A549 (cell line): ENCODE results near the gene FKBP11. TPM values are rescaled to one million over a fixed set of nuclear protein-coding genes. Genes with fewer than 3 reads are reported as not detected.

Experiments
- ATAC-seq, 2 experiments: fragments of 200-7000 bp in 1 of 2; fragments of >200 bp in 1 of 2; cut with Nextera tagmentation in 1 of 2; cut with Tn5 transposase in 1 of 2; 3 replicates each; pipeline versions ENCODE4 v1.8.0 to v1.9.1; 2018 to 2020; ENCODE audit warnings: mild to moderate bottlenecking in 1 of 2, moderate library complexity in 1 of 2
- CTCF ChIA-PET: fragments of 300-600 bp; sonication (Branson Sonifier 250); formaldehyde crosslinking; extraction: SDS; loops from one replicate; lab custom pipeline; 2021; ENCODE audit warnings: antibody characterized with exemption, inconsistent platforms; lab: Yijun Ruan, JAX
- POLR2A ChIA-PET: fragments of 350-600 bp; formaldehyde crosslinking; extraction: SDS; loops from one replicate; lab custom pipeline; 2021; ENCODE audit warnings: antibody characterized with exemption, inconsistent platforms; lab: Yijun Ruan, JAX
- DNase-seq, 2 experiments: peaks; one replicate each; pipeline versions ENCODE4 v3.0.0 to v3.0.0-alpha.2; 2011 to 2016; ENCODE audit warnings: low read depth in 1 of 2, low spot score in 1 of 2
- FAIRE-seq: peaks from 2 replicates; lab custom pipeline; 2011; peaks lifted over from hg19 to GRCh38; lab: Jason Lieb, UNC
- H3K27ac ChIP-seq, 2 experiments: fragments of >200 bp; sonication (Bioruptor Twin); formaldehyde crosslinking; 3 replicates each; pipeline ENCODE4 v1.5.1; 2016 to 2017
- H3K4me1 ChIP-seq: fragments of >200 bp; sonication (Bioruptor Twin); formaldehyde crosslinking; 3 replicates; pipeline ENCODE4 v1.6.1; 2016
- H3K4me2 ChIP-seq: fragments of >200 bp; sonication (Bioruptor Twin); formaldehyde crosslinking; 3 replicates; pipeline ENCODE4 v1.6.1; 2016
- H3K4me3 ChIP-seq: fragments of >200 bp; sonication (Bioruptor Twin); formaldehyde crosslinking; 3 replicates; pipeline ENCODE4 v1.5.1; 2016
- H3K9me3 ChIP-seq: fragments of >200 bp; sonication (Bioruptor Twin); formaldehyde crosslinking; 3 replicates; pipeline ENCODE4 v1.6.1; 2016
- CHD2 ChIP-seq: fragments of 150-350 bp; IDR thresholded peaks from 2 replicates; pipeline ENCODE4 v1.6.1; 2014; ENCODE audit warnings: low read length; ENCODE audit not compliant: partially characterized antibody
- EHMT2 ChIP-seq: fragments of 200-600 bp; sonication (generic); IDR thresholded peaks from 2 replicates; pipeline ENCODE4 v1.6.1; 2016; ENCODE audit warnings: antibody characterized with exemption, low read depth, mild to moderate bottlenecking, moderate library complexity
- EP300 ChIP-seq, 2 experiments: fragments of >200 bp; sonication (Bioruptor Twin); formaldehyde crosslinking; IDR thresholded peaks; 2 replicates in 1 of 2; 3 replicates in 1 of 2; pipeline ENCODE4 v1.6.1; 2016 to 2017
- FOSB ChIP-seq: fragments of 250-450 bp; sonication (Bioruptor Pico); IDR thresholded peaks from 2 replicates; pipeline ENCODE4 v1.5.0; 2020; ENCODE audit warnings: mild to moderate bottlenecking, moderate library complexity
- FOSL2 ChIP-seq, 2 experiments: fragments of 450-650 bp in 1 of 2; fragments of >200 bp in 1 of 2; sonication (Bioruptor Twin) in 1 of 2; formaldehyde crosslinking; IDR thresholded peaks; 2 replicates each; pipeline versions ENCODE4 v1.5.0 to v1.6.1; 2016 to 2020; ENCODE audit warnings: mild to moderate bottlenecking in 1 of 2, moderate library complexity in 1 of 2
- GATA3 ChIP-seq: IDR thresholded peaks from 2 replicates; pipeline ENCODE4 v1.6.1; 2012; ENCODE audit warnings: borderline replicate concordance
- HDAC2 ChIP-seq: fragments of 200-600 bp; sonication (generic); IDR thresholded peaks from 2 replicates; pipeline ENCODE4 v1.6.1; 2016
- HEYL ChIP-seq: fragments of 250-450 bp; sonication (Bioruptor Pico); IDR thresholded peaks from 2 replicates; pipeline ENCODE4 v1.8.0; 2021; ENCODE audit warnings: mild to moderate bottlenecking, moderate library complexity
- HOXA7 ChIP-seq: fragments of 250-450 bp; sonication (Bioruptor Pico); IDR thresholded peaks from 2 replicates; pipeline ENCODE4 v1.5.0; 2020; ENCODE audit warnings: mild to moderate bottlenecking, moderate library complexity
- HOXB5 ChIP-seq: fragments of 250-450 bp; sonication (Bioruptor Pico); IDR thresholded peaks from 2 replicates; pipeline ENCODE4 v1.5.0; 2020; ENCODE audit warnings: mild to moderate bottlenecking, moderate library complexity
- MAZ ChIP-seq: fragments of 150-350 bp; IDR thresholded peaks from 2 replicates; pipeline ENCODE4 v1.6.1; 2014; ENCODE audit warnings: antibody characterized with exemption, low read depth, low read length, borderline replicate concordance
- MYC ChIP-seq: IDR thresholded peaks from 2 replicates; pipeline ENCODE4 v1.6.1; 2012; ENCODE audit warnings: mild to moderate bottlenecking, inconsistent platforms, low read length, improper control_type of control experiment, borderline replicate concordance
- NPAS2 ChIP-seq: fragments of 250-450 bp; sonication (Bioruptor Pico); IDR thresholded peaks from 2 replicates; pipeline ENCODE4 v1.8.0; 2022; ENCODE audit warnings: mild to moderate bottlenecking, moderate library complexity, borderline replicate concordance
- POLR2A ChIP-seq: IDR thresholded peaks from 2 replicates; pipeline ENCODE4 v1.6.1; 2012; ENCODE audit warnings: mild to moderate bottlenecking, low read length
- RAD21 ChIP-seq, 2 experiments: fragments of >200 bp in 1 of 2; sonication (Bioruptor Twin) in 1 of 2; formaldehyde crosslinking in 1 of 2; IDR thresholded peaks in 1 of 2; conservative IDR thresholded peaks in 1 of 2; 2 replicates in 1 of 2; 3 replicates in 1 of 2; pipeline ENCODE4 v1.6.1; 2012 to 2018; ENCODE audit warnings: inconsistent platforms in 1 of 2
- RARB ChIP-seq: fragments of 250-450 bp; sonication (Bioruptor Pico); IDR thresholded peaks from 2 replicates; pipeline ENCODE4 v1.8.0; 2021; ENCODE audit warnings: mild to moderate bottlenecking, moderate library complexity
- RNF2 ChIP-seq: fragments of 200-600 bp; sonication (generic); IDR thresholded peaks from 2 replicates; pipeline ENCODE4 v1.6.1; 2016; ENCODE audit warnings: low read depth, mild to moderate bottlenecking, antibody characterized with exemption, moderate library complexity, borderline replicate concordance
- SMC3 ChIP-seq: fragments of >200 bp; sonication (Bioruptor Twin); formaldehyde crosslinking; IDR thresholded peaks from 3 replicates; pipeline ENCODE4 v1.6.1; 2018; ENCODE audit warnings: inconsistent platforms
- SREBF2 ChIP-seq: fragments of 450-650 bp; IDR thresholded peaks from 2 replicates; pipeline ENCODE4 v1.6.1; 2014; ENCODE audit warnings: mild to moderate bottlenecking, moderate library complexity
- TFCP2L1 ChIP-seq: fragments of 250-450 bp; sonication (Bioruptor Pico); IDR thresholded peaks from 2 replicates; pipeline ENCODE4 v1.5.0; 2021; ENCODE audit warnings: mild to moderate bottlenecking
- ZFP36 ChIP-seq: fragments of 450-650 bp; IDR thresholded peaks from 2 replicates; pipeline ENCODE4 v1.6.1; 2014; ENCODE audit warnings: borderline replicate concordance; ENCODE audit not compliant: partially characterized antibody
- ZSCAN20 ChIP-seq: fragments of 250-450 bp; sonication (Bioruptor Pico); IDR thresholded peaks from 2 replicates; pipeline ENCODE4 v1.8.0; 2022; ENCODE audit warnings: mild to moderate bottlenecking, moderate library complexity
- WGBS: methylation state at CpG from one replicate; pipeline ENCODE4 v1.1.6; 2017; ENCODE audit errors: missing lambda C conversion rate; 5-methylcytosine and 5-hydroxymethylcytosine counted together
- polyA plus RNA-seq, 4 experiments: library from polyadenylated mRNA; depleted of rRNA in 3 of 4; stranded (reverse); fragments of >200 nt; fragmentation: RNase III in 1 of 4; extraction: RNeasy Plus Mini Kit Qiagen cat#74134 plus additional on column Dnase treatment in 1 of 4; gene quantifications; 2 replicates in 3 of 4; 3 replicates in 1 of 4; pipeline ENCODE4 v1.2.3, GENCODE V29; 2011 to 2017
- TF ChIP-seq, protein P1 (sequence below): fragments of 250-450 bp; sonication (Bioruptor Pico); IDR thresholded peaks from 2 replicates; pipeline ENCODE4 v1.5.0; 2020; ENCODE audit warnings: low read depth, mild to moderate bottlenecking, moderate library complexity
- TF ChIP-seq, protein P2 (sequence below): fragments of 450-650 bp; IDR thresholded peaks from 2 replicates; pipeline ENCODE4 v1.6.1; 2014; ENCODE audit warnings: antibody characterized with exemption
- TF ChIP-seq, protein P3 (sequence below): fragments of 150-350 bp; IDR thresholded peaks from 2 replicates; pipeline ENCODE4 v1.6.1; 2014; ENCODE audit warnings: low read depth, mild to moderate bottlenecking, low read length
- TF ChIP-seq, protein P4 (sequence below): fragments of >200 bp; sonication (Bioruptor Twin); formaldehyde crosslinking; IDR thresholded peaks from 3 replicates; pipeline ENCODE4 v1.5.1; 2016

Gene FKBP11
- polyA plus RNA-seq, 2 of the 4 experiments (the other 2 are of a cell fraction) = 41.2 to 50.9 TPM

DNA sequence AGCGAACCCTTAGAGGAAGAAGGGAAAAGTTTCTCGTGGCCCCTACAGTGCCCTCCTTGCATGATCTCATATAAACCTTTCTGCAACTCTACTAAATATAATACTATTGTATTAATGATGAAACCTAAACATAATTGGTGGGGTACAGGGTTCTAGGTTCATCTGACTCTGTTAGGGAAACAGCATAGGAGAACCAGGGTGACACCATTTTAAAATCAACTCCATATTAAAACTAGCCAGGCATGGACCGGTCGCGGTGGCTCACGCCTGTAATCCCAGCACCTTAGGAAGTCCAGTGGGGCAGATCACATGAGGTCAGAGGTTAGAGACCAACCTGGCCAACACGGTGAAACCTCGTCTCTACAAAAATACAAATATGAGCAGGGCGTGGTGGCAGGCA lies 44.6 kb downstream of the FKBP11 start:
- ChIA-PET CTCF (interaction anchor here (1.2 to 33.1 kb wide), 5 partner anchors 10 to 53 kb away, joined by 3 to 1365 read pairs (median 5); partner anchors contain the start of genes DDX23 and RND1), POLR2A (interaction anchor here (6.4 kb wide), 1 partner anchor 15 kb away, joined by 157 read pairs; the partner anchor contains the start of gene RND1)
- Histone ChIP-seq H3K27ac (peak overlapping the region; percentile 88 to 90; a peak in 5 of 6 replicates), H3K9me3 (no peaks in the 10 kb centered on the region), H3K4me1 (peaks cover 53% of the 10 kb centered on the region), H3K4me3 (no peak overlapping the region), H3K4me2 (no peak overlapping the region)
- ATAC-seq = no peak
- DNase-seq = no peak
- WGBS = 84% methylated on average over 9 of the region's 9 CpGs
- TF ChIP-seq ZSCAN20 (CRISPR knock-in tag) (peak; percentile 86; the same call in 1 of the 2 replicates), MAZ (no peak), POLR2A (no peak), FOSB (CRISPR knock-in tag) (no peak), FOSL2 (IDR thresholded peaks at IDR 0.05) (no peak), FOSL2 (CRISPR knock-in tag; IDR thresholded peaks at IDR 0.05) (0 out of 2 replicates have a peak, but pooled peaks have one; percentile 4), NPAS2 (CRISPR knock-in tag) (no peak), HEYL (peak; percentile 94)
- TF ChIP-seq, protein P1, sequence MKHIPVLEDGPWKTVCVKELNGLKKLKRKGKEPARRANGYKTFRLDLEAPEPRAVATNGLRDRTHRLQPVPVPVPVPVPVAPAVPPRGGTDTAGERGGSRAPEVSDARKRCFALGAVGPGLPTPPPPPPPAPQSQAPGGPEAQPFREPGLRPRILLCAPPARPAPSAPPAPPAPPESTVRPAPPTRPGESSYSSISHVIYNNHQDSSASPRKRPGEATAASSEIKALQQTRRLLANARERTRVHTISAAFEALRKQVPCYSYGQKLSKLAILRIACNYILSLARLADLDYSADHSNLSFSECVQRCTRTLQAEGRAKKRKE = peak; percentile 46; the same call in 1 of the 2 replicates
- TF ChIP-seq, protein P2, sequence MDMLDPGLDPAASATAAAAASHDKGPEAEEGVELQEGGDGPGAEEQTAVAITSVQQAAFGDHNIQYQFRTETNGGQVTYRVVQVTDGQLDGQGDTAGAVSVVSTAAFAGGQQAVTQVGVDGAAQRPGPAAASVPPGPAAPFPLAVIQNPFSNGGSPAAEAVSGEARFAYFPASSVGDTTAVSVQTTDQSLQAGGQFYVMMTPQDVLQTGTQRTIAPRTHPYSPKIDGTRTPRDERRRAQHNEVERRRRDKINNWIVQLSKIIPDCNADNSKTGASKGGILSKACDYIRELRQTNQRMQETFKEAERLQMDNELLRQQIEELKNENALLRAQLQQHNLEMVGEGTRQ = no peak
- no peak for FAIRE-seq

DNA sequence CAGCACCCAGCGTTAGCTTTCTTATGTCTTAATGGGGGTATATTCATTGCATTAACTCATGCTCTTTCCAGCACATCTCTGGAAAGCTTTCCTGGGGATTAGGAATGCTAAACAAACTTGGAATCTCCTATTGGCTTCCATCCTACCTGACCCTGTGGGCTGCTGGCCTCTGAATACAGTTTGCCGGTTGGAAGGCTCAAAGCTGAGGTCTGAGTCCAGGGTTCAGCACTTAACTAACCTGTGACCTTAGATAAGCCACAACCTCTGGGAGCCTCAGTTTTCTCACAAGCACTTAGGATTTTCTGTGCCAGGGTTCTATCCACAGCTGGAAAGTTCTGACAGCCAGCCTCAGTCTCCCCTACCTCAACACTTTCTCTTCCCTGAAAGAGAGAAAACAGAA lies 46.7 kb downstream of the FKBP11 start:
- Histone ChIP-seq H3K4me2 (no peak overlapping the region), H3K9me3 (no peaks in the 10 kb centered on the region), H3K4me1 (peaks cover 44% of the 10 kb centered on the region), H3K4me3 (no peak overlapping the region), H3K27ac (peak overlapping the region in 1 of 2 experiments; percentile 45; a peak in 2 of 6 replicates)
- WGBS = 92% methylated on average over 2 of the region's 2 CpGs
- ChIA-PET POLR2A (interaction anchor here (0.8 to 6.4 kb wide), 2 partner anchors 13 kb away, joined by 3 to 157 read pairs; partner anchors contain the start of gene RND1), CTCF (interaction anchor here (1.7 to 33.1 kb wide), 3 partner anchors 12 to 25 kb away, joined by 5 to 1365 read pairs (median 75); partner anchors contain the start of genes DDX23 and RND1)
- FAIRE-seq (no peak), DNase-seq (no peak), ATAC-seq (no peak)
- no peak for TF ChIP-seq SREBF2
- no peak for TF ChIP-seq TFCP2L1 (CRISPR knock-in tag)
- TF ChIP-seq, protein P3, sequence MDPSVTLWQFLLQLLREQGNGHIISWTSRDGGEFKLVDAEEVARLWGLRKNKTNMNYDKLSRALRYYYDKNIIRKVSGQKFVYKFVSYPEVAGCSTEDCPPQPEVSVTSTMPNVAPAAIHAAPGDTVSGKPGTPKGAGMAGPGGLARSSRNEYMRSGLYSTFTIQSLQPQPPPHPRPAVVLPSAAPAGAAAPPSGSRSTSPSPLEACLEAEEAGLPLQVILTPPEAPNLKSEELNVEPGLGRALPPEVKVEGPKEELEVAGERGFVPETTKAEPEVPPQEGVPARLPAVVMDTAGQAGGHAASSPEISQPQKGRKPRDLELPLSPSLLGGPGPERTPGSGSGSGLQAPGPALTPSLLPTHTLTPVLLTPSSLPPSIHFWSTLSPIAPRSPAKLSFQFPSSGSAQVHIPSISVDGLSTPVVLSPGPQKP = no peak
- no peak for TF ChIP-seq HOXB5
- no peak for TF ChIP-seq RNF2
- no peak for TF ChIP-seq CHD2
- TF ChIP-seq RARB = no peak
- no peak for TF ChIP-seq HOXA7 (CRISPR knock-in tag)
- TF ChIP-seq, protein P4, sequence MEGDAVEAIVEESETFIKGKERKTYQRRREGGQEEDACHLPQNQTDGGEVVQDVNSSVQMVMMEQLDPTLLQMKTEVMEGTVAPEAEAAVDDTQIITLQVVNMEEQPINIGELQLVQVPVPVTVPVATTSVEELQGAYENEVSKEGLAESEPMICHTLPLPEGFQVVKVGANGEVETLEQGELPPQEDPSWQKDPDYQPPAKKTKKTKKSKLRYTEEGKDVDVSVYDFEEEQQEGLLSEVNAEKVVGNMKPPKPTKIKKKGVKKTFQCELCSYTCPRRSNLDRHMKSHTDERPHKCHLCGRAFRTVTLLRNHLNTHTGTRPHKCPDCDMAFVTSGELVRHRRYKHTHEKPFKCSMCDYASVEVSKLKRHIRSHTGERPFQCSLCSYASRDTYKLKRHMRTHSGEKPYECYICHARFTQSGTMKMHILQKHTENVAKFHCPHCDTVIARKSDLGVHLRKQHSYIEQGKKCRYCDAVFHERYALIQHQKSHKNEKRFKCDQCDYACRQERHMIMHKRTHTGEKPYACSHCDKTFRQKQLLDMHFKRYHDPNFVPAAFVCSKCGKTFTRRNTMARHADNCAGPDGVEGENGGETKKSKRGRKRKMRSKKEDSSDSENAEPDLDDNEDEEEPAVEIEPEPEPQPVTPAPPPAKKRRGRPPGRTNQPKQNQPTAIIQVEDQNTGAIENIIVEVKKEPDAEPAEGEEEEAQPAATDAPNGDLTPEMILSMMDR = no peak
- no peak for TF ChIP-seq HDAC2
- TF ChIP-seq GATA3 = no peak
- TF ChIP-seq RAD21 (conservative IDR thresholded peaks at IDR 0.05 in 1 of 2, IDR thresholded peaks at IDR 0.05 in 1 of 2) = no peak
- TF ChIP-seq EP300 (IDR thresholded peaks at IDR 0.05) = no peak
- no peak for TF ChIP-seq MYC
- no peak for TF ChIP-seq FOSL2 (IDR thresholded peaks at IDR 0.05)
- no peak for TF ChIP-seq FOSL2 (CRISPR knock-in tag; IDR thresholded peaks at IDR 0.05)
- no peak for TF ChIP-seq ZFP36
- no peak for TF ChIP-seq EHMT2
- TF ChIP-seq SMC3 = no peak
